K562 (cell line): ENCODE data around the gene DSTYK. TPM values are rescaled to one million over a fixed set of nuclear protein-coding genes. Genes with fewer than 3 reads are reported as not detected.

Experiments used
- ATAC-seq: fragments of 200-7000 bp; cut with Tn5 transposase; 3 replicates; pipeline ENCODE4 v1.9.1; 2020; ENCODE audit warnings: moderate library complexity
- BruUV-seq: library from RNA; stranded (reverse); fragments of 400-500 nt; replicated peaks from 2 replicates; lab custom pipeline; 2021; lab: Mats Ljungman, UMichigan
- CTCF ChIA-PET: fragments of 300-600 bp; formaldehyde crosslinking; extraction: SDS; loops from one replicate; lab custom pipeline; 2021; ENCODE audit warnings: low intra/inter-chr PET ratio; lab: Yijun Ruan, JAX
- POLR2A ChIA-PET: fragments of 300-600, 350-650 bp; sonication (Branson Sonifier 250); formaldehyde crosslinking; extraction: SDS; loops from one replicate; lab custom pipeline; 2021; ENCODE audit warnings: antibody characterized with exemption, inconsistent platforms; lab: Yijun Ruan, JAX
- DNase-seq, 4 experiments: peaks; one replicate each; pipeline versions ENCODE4 v3.0.0 to v3.0.0-alpha.2; 2011 to 2018; ENCODE audit warnings: low spot score in 3 of 4, mixed read lengths in 3 of 4; ENCODE audit errors: extremely low read depth in 1 of 4
- FAIRE-seq: peaks from 2 replicates; lab custom pipeline; 2011; peaks lifted over from hg19 to GRCh38; lab: Jason Lieb, UNC
- H2AFZ ChIP-seq: 2 replicates; pipeline ENCODE4 v1.6.0; 2011; ENCODE audit warnings: low read depth, low read length, control low read depth, inconsistent platforms
- H3K27ac ChIP-seq: fragments of 200-600 bp; 3 replicates; pipeline ENCODE4 v1.8.0; 2011; ENCODE audit warnings: low read depth, mild to moderate bottlenecking, control low read depth, inconsistent platforms, low read length, moderate library complexity, mixed read lengths; ENCODE audit errors: extremely low read depth
- H3K27me3 ChIP-seq, 2 experiments: fragments of 300-600 bp in 1 of 2; 2 replicates in 1 of 2; 3 replicates in 1 of 2; pipeline versions ENCODE4 v1.6.0 to v1.8.0; 2011; ENCODE audit warnings: inconsistent platforms in 2 of 2, low read length in 2 of 2, mild to moderate bottlenecking in 1 of 2, mixed read lengths in 1 of 2, moderate library complexity in 1 of 2; ENCODE audit not compliant: control insufficient read depth in 2 of 2, insufficient read depth in 2 of 2
- H3K36me3 ChIP-seq: fragments of 300-600 bp; 3 replicates; pipeline ENCODE4 v1.8.0; 2011; ENCODE audit warnings: mild to moderate bottlenecking, low read length, inconsistent platforms; ENCODE audit not compliant: control insufficient read depth, insufficient read depth
- H3K4me1 ChIP-seq, 2 experiments: fragments of 200-600 bp in 1 of 2; replicated peaks in 1 of 2; 2 replicates in 1 of 2; 3 replicates in 1 of 2; pipeline versions ENCODE4 v1.5.1 to v1.8.0; 2011; ENCODE audit warnings: inconsistent platforms in 2 of 2, low read length in 2 of 2, mild to moderate bottlenecking in 1 of 2, mixed read lengths in 1 of 2, moderate library complexity in 1 of 2; ENCODE audit not compliant: control insufficient read depth in 2 of 2, insufficient read depth in 2 of 2
- H3K4me2 ChIP-seq: 2 replicates; pipeline ENCODE4 v1.6.1; 2011; ENCODE audit warnings: low read length, control low read depth, inconsistent platforms, mixed read lengths; ENCODE audit not compliant: insufficient read depth
- H3K4me3 ChIP-seq: fragments of 200-600 bp; sonication (generic), shearing (Covaris generic); 2 replicates; pipeline ENCODE4 v1.5.1; 2016; ENCODE audit warnings: control low read depth, inconsistent platforms
- H3K79me2 ChIP-seq: fragments of 200-600 bp; 3 replicates; pipeline ENCODE4 v1.8.0; 2011; ENCODE audit warnings: low read length, inconsistent platforms; ENCODE audit not compliant: control insufficient read depth, insufficient read depth
- H3K9ac ChIP-seq, 2 experiments: 2 replicates each; pipeline versions ENCODE4 v1.6.0 to v1.6.1; 2011; ENCODE audit warnings: low read depth in 2 of 2, low read length in 2 of 2, control low read depth in 1 of 2, inconsistent platforms in 1 of 2, mild to moderate bottlenecking in 1 of 2, mixed read lengths in 1 of 2; ENCODE audit not compliant: insufficient read depth in 1 of 2
- H3K9me1 ChIP-seq: one replicate; pipeline ENCODE4 v1.6.0; 2011; ENCODE audit warnings: inconsistent platforms, mild to moderate bottlenecking, low read length, moderate library complexity; ENCODE audit not compliant: control insufficient read depth, insufficient read depth
- H3K9me3 ChIP-seq: replicated peaks from 2 replicates; pipeline ENCODE4 v1.5.1; 2011; ENCODE audit warnings: low read depth, low read length, inconsistent platforms; ENCODE audit not compliant: control insufficient read depth, insufficient read depth
- H4K20me1 ChIP-seq: replicated peaks from 2 replicates; pipeline ENCODE4 v1.6.1; 2011; ENCODE audit warnings: low read length, inconsistent platforms, mixed read lengths; ENCODE audit not compliant: control insufficient read depth, insufficient read depth
- FOXK1 ChIP-seq: sonication (generic); formaldehyde crosslinking; IDR thresholded peaks from 2 replicates; pipeline ENCODE4 v1.8.0; 2022; ENCODE audit warnings: missing genetic modification reagents, mild to moderate bottlenecking, borderline replicate concordance
- MEIS2 ChIP-seq: fragments of 450-650 bp; IDR thresholded peaks from 2 replicates; pipeline ENCODE4 v1.6.1; 2014; ENCODE audit warnings: mild to moderate bottlenecking; ENCODE audit not compliant: partially characterized antibody
- NCOA6 ChIP-seq: fragments of 450-650 bp; IDR thresholded peaks from 2 replicates; pipeline ENCODE4 v1.6.1; 2017; ENCODE audit warnings: mild to moderate bottlenecking
- SAP30 ChIP-seq: fragments of 200-600 bp; sonication (generic); IDR thresholded peaks from 2 replicates; pipeline ENCODE4 v1.6.1; 2012; ENCODE audit warnings: borderline replicate concordance, low read depth, mild to moderate bottlenecking, moderate library complexity, low read length, control low read depth, inconsistent platforms; ENCODE audit not compliant: insufficient read depth, poor library complexity, severe bottlenecking
- SRSF3 ChIP-seq: fragments of 200-400 bp; formaldehyde crosslinking; IDR thresholded peaks from 2 replicates; pipeline ENCODE4 v1.6.1; 2016; ENCODE audit warnings: mild to moderate bottlenecking, low read length, moderate library complexity; ENCODE audit not compliant: insufficient read depth
- WGBS: fragments of 100-300 bp; shearing (Covaris generic); methylation state at CpG from one replicate; pipeline ENCODE4 v1.1.6; 2016; ENCODE audit warnings: low coverage, mixed read lengths; ENCODE audit not compliant: insufficient coverage; ENCODE audit errors: missing lambda C conversion rate; 5-methylcytosine and 5-hydroxymethylcytosine counted together
- in situ Hi-C: fragments of 300-500 bp; cut with MboI; formaldehyde crosslinking; loops from 4 replicates; pipeline ENCODE4 v1.15.0; 2018; ENCODE audit warnings: inconsistent platforms, mixed read lengths
- intact Hi-C: fragments of 100-400 bp; cut with micrococcal nuclease; formaldehyde crosslinking; loops from 2 replicates; pipeline ENCODE4 v1.14.2; 2022
- polyA plus RNA-seq, 8 experiments: library from polyadenylated mRNA; depleted of rRNA in 4 of 8; stranded (reverse) in 5 of 8; unstranded in 3 of 8; fragments of >200 nt; fragmentation: Nextera tagmentation in 2 of 8; fragmentation: Illumina TruSeq in 1 of 8; extraction: Ambion mirVana in 2 of 8; extraction: Trizol in 1 of 8; gene quantifications; 2 replicates each; pipeline versions ENCODE4 v1.2.1 to v1.2.3, GENCODE V29; 2011 to 2014; ENCODE audit warnings: inconsistent platforms in 1 of 8, missing spikeins in 1 of 8
- total RNA-seq, 7 experiments: library from RNA; depleted of rRNA in 6 of 7; stranded (reverse); fragments of >200 nt in 6 of 7; fragmentation: Illumina TruSeq in 2 of 7; extraction: Trizol in 2 of 7; gene quantifications; 2 replicates each; pipeline versions ENCODE4 v1.2.1 to v1.2.3, GENCODE V29; 2011 to 2021; ENCODE audit warnings: low replicate concordance in 1 of 7
- TF ChIP-seq, protein P1 (sequence below), 3 experiments: IDR thresholded peaks in 2 of 3; conservative IDR thresholded peaks in 1 of 3; 2 replicates each; pipeline ENCODE4 v1.5.1; 2011 to 2012; ENCODE audit warnings: low read length in 3 of 3, mild to moderate bottlenecking in 3 of 3, control low read depth in 2 of 3, improper control_type of control experiment in 1 of 3, inconsistent platforms in 1 of 3, low read depth in 1 of 3, mixed read lengths in 1 of 3, moderate library complexity in 1 of 3; ENCODE audit not compliant: insufficient read depth in 2 of 3
- TF ChIP-seq, protein P2 (sequence below): fragments of 250-450 bp; sonication (Bioruptor Pico); IDR thresholded peaks from 2 replicates; pipeline ENCODE4 v1.4.0; 2020; ENCODE audit warnings: mild to moderate bottlenecking
- TF ChIP-seq, protein P3 (sequence below): fragments of 450-650 bp; IDR thresholded peaks from 2 replicates; pipeline ENCODE4 v1.6.1; 2018; ENCODE audit not compliant: partially characterized antibody
- TF ChIP-seq, protein P4 (sequence below): fragments of 200-800 bp; sonication (Bioruptor generic); IDR thresholded peaks from 2 replicates; pipeline ENCODE4 v1.6.1; 2017; ENCODE audit warnings: missing genetic modification characterization, missing compliant biosample characterization

The DSTYK gene
- total and polyA plus RNA-seq, 9 of the 15 experiments (the other 6 are each of a cell fraction or from before 2014, with no cell fraction given) = 4.2 to 7.1 (median 6.2) TPM

DNA sequence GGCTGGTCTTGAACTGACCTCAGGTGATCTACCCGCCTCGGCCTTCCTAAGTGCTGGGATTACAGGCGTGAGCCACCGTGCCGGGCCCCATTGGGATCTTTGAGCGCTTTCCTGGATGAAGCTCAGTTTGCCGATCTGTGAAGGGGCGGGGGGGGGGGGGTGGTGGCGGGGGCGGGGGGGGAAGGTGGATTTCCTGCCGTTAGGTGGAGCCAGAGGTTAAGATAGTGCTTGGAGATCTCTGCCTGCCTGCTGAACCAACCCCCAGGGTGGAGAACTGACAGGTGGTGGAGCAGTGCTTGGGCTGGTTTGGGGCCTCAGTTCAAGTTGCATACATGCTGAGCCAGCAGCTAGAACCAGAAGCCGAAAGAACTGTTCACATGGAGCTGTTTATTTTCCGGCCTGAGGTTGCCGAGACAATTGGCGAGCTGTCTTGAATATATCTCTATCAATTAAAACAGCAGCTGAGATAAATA lies 17.9 kb upstream of the DSTYK start (continued):
- TF ChIP-seq, protein P1, sequence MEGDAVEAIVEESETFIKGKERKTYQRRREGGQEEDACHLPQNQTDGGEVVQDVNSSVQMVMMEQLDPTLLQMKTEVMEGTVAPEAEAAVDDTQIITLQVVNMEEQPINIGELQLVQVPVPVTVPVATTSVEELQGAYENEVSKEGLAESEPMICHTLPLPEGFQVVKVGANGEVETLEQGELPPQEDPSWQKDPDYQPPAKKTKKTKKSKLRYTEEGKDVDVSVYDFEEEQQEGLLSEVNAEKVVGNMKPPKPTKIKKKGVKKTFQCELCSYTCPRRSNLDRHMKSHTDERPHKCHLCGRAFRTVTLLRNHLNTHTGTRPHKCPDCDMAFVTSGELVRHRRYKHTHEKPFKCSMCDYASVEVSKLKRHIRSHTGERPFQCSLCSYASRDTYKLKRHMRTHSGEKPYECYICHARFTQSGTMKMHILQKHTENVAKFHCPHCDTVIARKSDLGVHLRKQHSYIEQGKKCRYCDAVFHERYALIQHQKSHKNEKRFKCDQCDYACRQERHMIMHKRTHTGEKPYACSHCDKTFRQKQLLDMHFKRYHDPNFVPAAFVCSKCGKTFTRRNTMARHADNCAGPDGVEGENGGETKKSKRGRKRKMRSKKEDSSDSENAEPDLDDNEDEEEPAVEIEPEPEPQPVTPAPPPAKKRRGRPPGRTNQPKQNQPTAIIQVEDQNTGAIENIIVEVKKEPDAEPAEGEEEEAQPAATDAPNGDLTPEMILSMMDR (IDR thresholded peaks at IDR 0.05 in 2 of 3, conservative IDR thresholded peaks at IDR 0.05 in 1 of 3; ENCODE audit: insufficient read depth in 2 of 3, low read depth in 1 of 3, low read length in 3 of 3) = peak; percentile 28 to 71 (median 68); a peak in 4 of 6 replicates
- TF ChIP-seq, protein P2, sequence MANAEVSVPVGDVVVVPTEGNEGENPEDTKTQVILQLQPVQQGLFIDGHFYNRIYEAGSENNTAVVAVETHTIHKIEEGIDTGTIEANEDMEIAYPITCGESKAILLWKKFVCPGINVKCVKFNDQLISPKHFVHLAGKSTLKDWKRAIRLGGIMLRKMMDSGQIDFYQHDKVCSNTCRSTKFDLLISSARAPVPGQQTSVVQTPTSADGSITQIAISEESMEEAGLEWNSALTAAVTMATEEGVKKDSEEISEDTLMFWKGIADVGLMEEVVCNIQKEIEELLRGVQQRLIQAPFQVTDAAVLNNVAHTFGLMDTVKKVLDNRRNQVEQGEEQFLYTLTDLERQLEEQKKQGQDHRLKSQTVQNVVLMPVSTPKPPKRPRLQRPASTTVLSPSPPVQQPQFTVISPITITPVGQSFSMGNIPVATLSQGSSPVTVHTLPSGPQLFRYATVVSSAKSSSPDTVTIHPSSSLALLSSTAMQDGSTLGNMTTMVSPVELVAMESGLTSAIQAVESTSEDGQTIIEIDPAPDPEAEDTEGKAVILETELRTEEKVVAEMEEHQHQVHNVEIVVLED (CRISPR knock-in tag) = no peak
- TF ChIP-seq MEIS2 (peak; percentile 10), SRSF3 (no peak)

DNA sequence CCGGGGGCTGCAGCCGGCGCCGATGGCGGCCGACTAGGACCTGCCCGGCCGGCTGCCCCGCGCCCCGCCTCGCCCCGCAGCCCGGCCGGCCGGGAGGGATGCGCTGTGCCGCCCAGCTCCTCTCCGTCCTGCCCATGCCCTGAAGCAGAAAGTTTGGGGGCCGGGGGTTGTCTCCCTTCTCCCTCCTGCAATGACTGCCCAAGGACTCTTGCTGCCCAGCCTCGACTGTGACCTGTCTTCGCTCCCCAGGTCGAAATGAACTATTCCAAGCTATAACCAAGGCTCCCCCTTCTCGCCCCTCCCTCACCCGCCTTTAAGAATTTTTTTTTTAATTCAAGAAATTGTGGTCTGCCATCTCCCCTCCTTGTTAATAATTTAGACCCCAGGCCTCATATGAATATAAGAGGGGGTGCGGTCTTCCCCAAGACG lies 16.6 kb upstream of the DSTYK start:
- POLR2A ChIA-PET = interaction anchor here (0.6 to 3.0 kb wide), 13 partner anchors 8 to 106 kb away, joined by 3 to 19 read pairs (median 4); partner anchors contain the start of gene RBBP5
- peaks cover 3 to 13% of the 10 kb centered on the region in 2 experiments; a peak in 4 of 5 replicates for H3K27me3 ChIP-seq
- H3K4me1 ChIP-seq = peaks cover 27 to 29% of the 10 kb centered on the region in 2 experiments
- ATAC-seq = peak; percentile 2
- H3K4me2 ChIP-seq = peak overlapping the region; percentile 76
- in situ Hi-C loops = no loop called here
- H3K4me3 ChIP-seq = peak overlapping the region; percentile 38
- no peak for DNase-seq
- peak overlapping the region in 1 of 2 experiments; percentile 85; a peak in 2 of 4 replicates for H3K9ac ChIP-seq
- peak overlapping the region; percentile 75 for H2AFZ ChIP-seq
- CTCF ChIA-PET = interaction anchor here (1.1 kb wide), 1 partner anchor 28 kb away, joined by 3 read pairs; no protein-coding TSS in a partner anchor
- H3K9me3 ChIP-seq = no peaks in the 10 kb centered on the region
- H3K27ac ChIP-seq = no peak overlapping the region
- no peaks in the 10 kb centered on the region; the same call in 1 of the 2 replicates for H4K20me1 ChIP-seq
- H3K36me3 ChIP-seq = no peaks in the 10 kb centered on the region
- no TSS peak for BruUV-seq
- no peaks in the 10 kb centered on the region for H3K9me1 ChIP-seq
- WGBS = 1% methylated on average over 10 of the region's 27 CpGs
- no peaks in the 10 kb centered on the region for H3K79me2 ChIP-seq
- intact Hi-C loops = no loop called here
- no peak for FAIRE-seq
- TF ChIP-seq SAP30 (peak; percentile 42), NCOA6 (no peak), FOXK1 (CRISPR knock-in tag) (no peak)
- TF ChIP-seq, protein P3, sequence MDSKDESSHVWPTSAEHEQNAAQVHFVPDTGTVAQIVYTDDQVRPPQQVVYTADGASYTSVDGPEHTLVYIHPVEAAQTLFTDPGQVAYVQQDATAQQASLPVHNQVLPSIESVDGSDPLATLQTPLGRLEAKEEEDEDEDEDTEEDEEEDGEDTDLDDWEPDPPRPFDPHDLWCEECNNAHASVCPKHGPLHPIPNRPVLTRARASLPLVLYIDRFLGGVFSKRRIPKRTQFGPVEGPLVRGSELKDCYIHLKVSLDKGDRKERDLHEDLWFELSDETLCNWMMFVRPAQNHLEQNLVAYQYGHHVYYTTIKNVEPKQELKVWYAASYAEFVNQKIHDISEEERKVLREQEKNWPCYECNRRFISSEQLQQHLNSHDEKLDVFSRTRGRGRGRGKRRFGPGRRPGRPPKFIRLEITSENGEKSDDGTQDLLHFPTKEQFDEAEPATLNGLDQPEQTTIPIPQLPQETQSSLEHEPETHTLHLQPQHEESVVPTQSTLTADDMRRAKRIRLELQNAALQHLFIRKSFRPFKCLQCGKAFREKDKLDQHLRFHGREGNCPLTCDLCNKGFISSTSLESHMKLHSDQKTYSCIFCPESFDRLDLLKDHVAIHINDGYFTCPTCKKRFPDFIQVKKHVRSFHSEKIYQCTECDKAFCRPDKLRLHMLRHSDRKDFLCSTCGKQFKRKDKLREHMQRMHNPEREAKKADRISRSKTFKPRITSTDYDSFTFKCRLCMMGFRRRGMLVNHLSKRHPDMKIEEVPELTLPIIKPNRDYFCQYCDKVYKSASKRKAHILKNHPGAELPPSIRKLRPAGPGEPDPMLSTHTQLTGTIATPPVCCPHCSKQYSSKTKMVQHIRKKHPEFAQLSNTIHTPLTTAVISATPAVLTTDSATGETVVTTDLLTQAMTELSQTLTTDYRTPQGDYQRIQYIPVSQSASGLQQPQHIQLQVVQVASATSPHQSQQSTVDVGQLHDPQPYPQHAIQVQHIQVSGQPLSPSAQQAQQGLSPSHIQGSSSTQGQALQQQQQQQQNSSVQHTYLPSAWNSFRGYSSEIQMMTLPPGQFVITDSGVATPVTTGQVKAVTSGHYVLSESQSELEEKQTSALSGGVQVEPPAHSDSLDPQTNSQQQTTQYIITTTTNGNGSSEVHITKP = peak; percentile 37
- TF ChIP-seq, protein P4, sequence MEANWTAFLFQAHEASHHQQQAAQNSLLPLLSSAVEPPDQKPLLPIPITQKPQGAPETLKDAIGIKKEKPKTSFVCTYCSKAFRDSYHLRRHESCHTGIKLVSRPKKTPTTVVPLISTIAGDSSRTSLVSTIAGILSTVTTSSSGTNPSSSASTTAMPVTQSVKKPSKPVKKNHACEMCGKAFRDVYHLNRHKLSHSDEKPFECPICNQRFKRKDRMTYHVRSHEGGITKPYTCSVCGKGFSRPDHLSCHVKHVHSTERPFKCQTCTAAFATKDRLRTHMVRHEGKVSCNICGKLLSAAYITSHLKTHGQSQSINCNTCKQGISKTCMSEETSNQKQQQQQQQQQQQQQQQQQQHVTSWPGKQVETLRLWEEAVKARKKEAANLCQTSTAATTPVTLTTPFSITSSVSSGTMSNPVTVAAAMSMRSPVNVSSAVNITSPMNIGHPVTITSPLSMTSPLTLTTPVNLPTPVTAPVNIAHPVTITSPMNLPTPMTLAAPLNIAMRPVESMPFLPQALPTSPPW (CRISPR knock-in tag) = peak; percentile 58
